Endothelial cell of umbilical vein (primary cell): ENCODE results near the gene ZNF552.
"Not testable (repeated sequence)": the region's sequence is repeated elsewhere in the genome, so short reads cannot be mapped to it uniquely, and the experiment has no call there.

Experiments
- EZH2 ChIP-seq: IDR thresholded peaks from 2 replicates; pipeline ENCODE4 v1.6.1; 2012; ENCODE audit warnings: borderline replicate concordance, low read depth, mild to moderate bottlenecking, moderate library complexity, low read length, inconsistent platforms; ENCODE audit not compliant: severe bottlenecking
- POLR2A ChIP-seq: IDR thresholded peaks from 2 replicates; pipeline ENCODE4 v1.6.1; 2012; ENCODE audit warnings: low read depth, mild to moderate bottlenecking, control low read depth, low read length
- TF ChIP-seq, protein P1 (sequence below), 2 donors: IDR thresholded peaks; 1 replicate in 1 of 2; 2 replicates in 1 of 2; pipeline ENCODE4 v1.5.1; 2011; ENCODE audit warnings: low read length in 2 of 2, mild to moderate bottlenecking in 2 of 2, moderate library complexity in 2 of 2, control low read depth in 1 of 2, inconsistent platforms in 1 of 2, low read depth in 1 of 2; ENCODE audit not compliant: insufficient read depth in 1 of 2; ENCODE audit errors: extremely low read depth in 1 of 2

DNA sequence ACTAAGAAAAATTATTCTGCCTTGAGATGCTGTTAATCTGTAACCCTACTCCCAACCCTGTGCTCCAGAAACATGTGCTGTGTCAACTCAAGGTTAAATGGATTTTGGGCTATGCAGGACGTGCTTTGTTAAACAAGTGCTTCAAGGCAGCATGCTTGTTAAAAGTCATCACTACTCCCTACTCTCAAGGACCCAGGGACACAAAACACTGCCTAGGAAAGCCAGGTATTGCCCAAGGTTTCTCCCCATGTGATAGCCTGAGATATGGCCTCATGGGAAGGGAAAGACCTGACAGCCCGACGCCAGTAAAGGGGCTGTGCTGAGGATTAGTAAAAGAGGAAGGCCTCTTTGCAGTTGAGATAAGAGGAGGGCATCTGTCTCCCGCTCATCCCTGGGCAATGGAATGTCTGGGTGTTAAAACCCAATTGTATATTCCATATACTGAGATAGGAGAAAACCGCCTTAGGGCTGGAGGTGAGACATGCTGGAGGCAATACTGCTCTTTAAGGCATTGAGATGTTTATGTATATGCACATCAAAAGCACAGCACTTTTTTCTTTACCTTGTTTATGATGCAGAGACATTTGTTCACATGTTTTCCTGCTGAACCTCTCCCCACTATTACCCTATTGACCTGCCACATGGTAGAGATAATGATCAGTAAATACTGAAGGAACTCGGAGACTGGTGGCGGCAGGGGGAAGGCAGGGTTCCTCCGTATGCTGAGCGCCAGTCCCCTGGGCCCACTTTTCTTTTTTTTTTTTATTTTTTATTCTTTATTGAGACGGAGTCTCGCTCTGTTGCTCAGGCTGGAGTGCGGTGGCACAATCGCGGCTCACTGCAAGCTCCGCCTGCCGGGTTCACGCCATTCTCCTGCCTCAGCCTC lies 4.1 kb downstream of the ZNF552 start:
- not testable (repeated sequence) for TF ChIP-seq EZH2, POLR2A
- TF ChIP-seq, protein P1, sequence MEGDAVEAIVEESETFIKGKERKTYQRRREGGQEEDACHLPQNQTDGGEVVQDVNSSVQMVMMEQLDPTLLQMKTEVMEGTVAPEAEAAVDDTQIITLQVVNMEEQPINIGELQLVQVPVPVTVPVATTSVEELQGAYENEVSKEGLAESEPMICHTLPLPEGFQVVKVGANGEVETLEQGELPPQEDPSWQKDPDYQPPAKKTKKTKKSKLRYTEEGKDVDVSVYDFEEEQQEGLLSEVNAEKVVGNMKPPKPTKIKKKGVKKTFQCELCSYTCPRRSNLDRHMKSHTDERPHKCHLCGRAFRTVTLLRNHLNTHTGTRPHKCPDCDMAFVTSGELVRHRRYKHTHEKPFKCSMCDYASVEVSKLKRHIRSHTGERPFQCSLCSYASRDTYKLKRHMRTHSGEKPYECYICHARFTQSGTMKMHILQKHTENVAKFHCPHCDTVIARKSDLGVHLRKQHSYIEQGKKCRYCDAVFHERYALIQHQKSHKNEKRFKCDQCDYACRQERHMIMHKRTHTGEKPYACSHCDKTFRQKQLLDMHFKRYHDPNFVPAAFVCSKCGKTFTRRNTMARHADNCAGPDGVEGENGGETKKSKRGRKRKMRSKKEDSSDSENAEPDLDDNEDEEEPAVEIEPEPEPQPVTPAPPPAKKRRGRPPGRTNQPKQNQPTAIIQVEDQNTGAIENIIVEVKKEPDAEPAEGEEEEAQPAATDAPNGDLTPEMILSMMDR (IDR thresholded peaks at IDR 0.05; ENCODE audit: extremely low read depth in 1 of 2, insufficient read depth in 1 of 2, low read depth in 1 of 2, low read length in 2 of 2): not testable (repeated sequence)
